Activated B cell treated with CpG ODN at 0.5 μM for 24 hours (primary cell): ENCODE measurements around the gene GRID2. TPM values are rescaled to one million over a fixed set of nuclear protein-coding genes. Genes with fewer than 3 reads are reported as not detected.

Experiments
- ATAC-seq: fragments of 200-7000 bp; cut with Tn5 transposase; one replicate; pipeline ENCODE4 v1.10.0; 2021; ENCODE audit warnings: low read depth, mild to moderate bottlenecking, moderate library complexity
- CTCF ChIA-PET: fragments of 350-600 bp; sonication (Branson Sonifier 250); formaldehyde crosslinking; loops from one replicate; lab custom pipeline; 2021; ENCODE audit warnings: antibody characterized with exemption; lab: Charles Lee
- POLR2A ChIA-PET: fragments of 350-600 bp; sonication (Branson Sonifier 250); formaldehyde crosslinking; loops from one replicate; lab custom pipeline; 2021; ENCODE audit warnings: antibody characterized with exemption; lab: Charles Lee
- DNase-seq: peaks from one replicate; pipeline ENCODE4 v3.0.0; 2022
- H3K27ac Mint-ChIP-seq: one replicate; pipeline ENCODE4 v1.8.0; 2020; ENCODE audit warnings: mixed read lengths
- H3K27me3 Mint-ChIP-seq: one replicate; pipeline ENCODE4 v1.8.0; 2021; ENCODE audit warnings: mixed read lengths
- H3K36me3 Mint-ChIP-seq: one replicate; pipeline ENCODE4 v1.8.0; 2021; ENCODE audit warnings: low read depth, mixed read lengths
- H3K4me1 Mint-ChIP-seq: one replicate; pipeline ENCODE4 v1.8.0; 2021; ENCODE audit warnings: mixed read lengths
- H3K4me3 Mint-ChIP-seq: one replicate; pipeline ENCODE4 v1.8.0; 2020; ENCODE audit warnings: mild to moderate bottlenecking, mixed read lengths
- H3K9me3 Mint-ChIP-seq: one replicate; pipeline ENCODE4 v1.8.0; 2020; ENCODE audit warnings: mixed read lengths
- intact Hi-C: fragments of 100-400 bp; cut with micrococcal nuclease; formaldehyde crosslinking; loops from one replicate; pipeline ENCODE4 v1.15.1; 2024
- total RNA-seq: library from RNA; stranded (reverse); gene quantifications from 2 replicates; pipeline ENCODE4 v1.2.3, GENCODE V29; 2022
- TF ChIP-seq, protein P1 (sequence below): fragments of 200-600 bp; IDR thresholded peaks from one replicate; pipeline ENCODE4 v1.8.0; 2022; ENCODE audit warnings: antibody characterized with exemption, mild to moderate bottlenecking

Gene GRID2
- total RNA-seq, 1 donor from 2014 or later: not detected

DNA sequence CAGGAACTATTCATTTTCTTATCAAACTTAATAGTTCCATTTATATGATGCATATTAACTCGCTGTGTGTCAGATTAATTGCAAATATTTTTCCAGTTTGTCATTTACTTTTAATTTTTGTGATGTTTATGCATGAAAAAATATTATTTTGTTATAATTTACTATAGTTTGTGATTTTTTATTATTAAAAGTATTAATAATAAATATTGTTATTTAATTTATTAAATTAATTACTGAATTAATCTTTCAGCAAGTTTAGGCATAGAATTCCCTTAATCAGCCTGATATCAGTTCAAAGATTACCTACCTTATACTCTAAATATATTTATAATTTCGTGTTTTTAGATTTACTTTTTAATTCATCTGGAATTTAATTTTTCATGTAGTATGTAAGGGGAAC is 1509.3 kb downstream of the GRID2 start:
- H3K27me3 Mint-ChIP-seq: no peaks in the 10 kb centered on the region
- H3K36me3 Mint-ChIP-seq: no peaks in the 10 kb centered on the region
- ChIA-PET CTCF (no interaction called here), POLR2A (no interaction called here)
- TF ChIP-seq, protein P1, sequence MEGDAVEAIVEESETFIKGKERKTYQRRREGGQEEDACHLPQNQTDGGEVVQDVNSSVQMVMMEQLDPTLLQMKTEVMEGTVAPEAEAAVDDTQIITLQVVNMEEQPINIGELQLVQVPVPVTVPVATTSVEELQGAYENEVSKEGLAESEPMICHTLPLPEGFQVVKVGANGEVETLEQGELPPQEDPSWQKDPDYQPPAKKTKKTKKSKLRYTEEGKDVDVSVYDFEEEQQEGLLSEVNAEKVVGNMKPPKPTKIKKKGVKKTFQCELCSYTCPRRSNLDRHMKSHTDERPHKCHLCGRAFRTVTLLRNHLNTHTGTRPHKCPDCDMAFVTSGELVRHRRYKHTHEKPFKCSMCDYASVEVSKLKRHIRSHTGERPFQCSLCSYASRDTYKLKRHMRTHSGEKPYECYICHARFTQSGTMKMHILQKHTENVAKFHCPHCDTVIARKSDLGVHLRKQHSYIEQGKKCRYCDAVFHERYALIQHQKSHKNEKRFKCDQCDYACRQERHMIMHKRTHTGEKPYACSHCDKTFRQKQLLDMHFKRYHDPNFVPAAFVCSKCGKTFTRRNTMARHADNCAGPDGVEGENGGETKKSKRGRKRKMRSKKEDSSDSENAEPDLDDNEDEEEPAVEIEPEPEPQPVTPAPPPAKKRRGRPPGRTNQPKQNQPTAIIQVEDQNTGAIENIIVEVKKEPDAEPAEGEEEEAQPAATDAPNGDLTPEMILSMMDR: no peak
- intact Hi-C loops: no loop called here
- H3K4me3 Mint-ChIP-seq: no peak overlapping the region
- DNase-seq (no peak), ATAC-seq (no peak)
- H3K9me3 Mint-ChIP-seq: peaks cover 2% of the 10 kb centered on the region
- no peaks in the 10 kb centered on the region for H3K4me1 Mint-ChIP-seq
- H3K27ac Mint-ChIP-seq: no peak overlapping the region

DNA sequence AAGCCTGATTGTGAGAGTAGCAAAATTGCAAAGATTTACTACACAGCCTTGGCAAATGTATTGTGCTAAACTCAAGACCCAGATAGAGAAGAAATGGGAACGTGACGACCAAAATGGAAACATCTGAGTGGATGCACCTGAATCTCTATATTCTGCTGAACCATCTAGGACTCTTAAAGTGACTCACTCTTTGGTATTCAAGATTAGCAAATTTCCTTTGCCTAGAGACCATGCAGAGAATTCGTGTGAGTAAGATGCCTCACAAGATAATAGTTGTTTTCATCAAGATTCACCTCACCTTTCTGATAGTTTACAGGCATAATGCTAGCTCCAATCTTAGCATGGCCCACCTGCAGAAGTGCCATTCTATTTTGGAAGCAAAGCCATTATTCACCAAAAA is 1510.4 kb downstream of the GRID2 start:
- DNase-seq (no peak), ATAC-seq (no peak)
- Mint-ChIP-seq H3K27ac (no peak overlapping the region), H3K4me1 (no peaks in the 10 kb centered on the region), H3K4me3 (no peak overlapping the region), H3K36me3 (no peaks in the 10 kb centered on the region), H3K9me3 (peaks cover 2% of the 10 kb centered on the region), H3K27me3 (no peaks in the 10 kb centered on the region)
- ChIA-PET CTCF (no interaction called here), POLR2A (no interaction called here)
- TF ChIP-seq, protein P1: no peak
- intact Hi-C loops: no loop called here

DNA sequence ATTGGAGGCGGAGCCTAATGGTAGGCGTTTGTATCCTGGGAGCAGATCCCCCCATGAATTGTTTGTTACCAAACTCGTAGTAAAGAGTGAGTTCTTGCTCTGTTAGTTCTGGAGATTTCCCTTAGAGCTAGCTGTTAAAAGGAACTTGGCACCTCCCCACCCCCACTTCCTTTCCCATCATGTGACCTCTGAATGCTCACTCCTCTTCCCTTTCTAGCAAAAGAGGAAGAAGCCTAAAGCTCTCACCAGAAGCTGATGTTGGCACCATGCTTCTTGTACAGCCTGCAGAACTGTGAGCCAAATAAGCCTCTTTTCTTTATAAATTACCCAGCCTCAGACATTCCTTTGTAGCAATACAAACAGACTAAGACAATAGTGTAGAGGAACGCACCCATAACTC is 1511.0 kb downstream of the GRID2 start:
- no peak overlapping the region for H3K4me3 Mint-ChIP-seq
- TF ChIP-seq, protein P1: no peak
- DNase-seq (no peak), ATAC-seq (no peak)
- H3K4me1 Mint-ChIP-seq: no peaks in the 10 kb centered on the region
- no peaks in the 10 kb centered on the region for H3K36me3 Mint-ChIP-seq
- H3K9me3 Mint-ChIP-seq: peaks cover 2% of the 10 kb centered on the region
- CTCF ChIA-PET: no interaction called here
- POLR2A ChIA-PET: no interaction called here
- intact Hi-C loops: no loop called here
- H3K27me3 Mint-ChIP-seq: no peaks in the 10 kb centered on the region
- no peak overlapping the region for H3K27ac Mint-ChIP-seq
